Measurements from ENCODE around the gene KRTAP10-5. TPM values are rescaled to one million over a fixed set of nuclear protein-coding genes. Genes with fewer than 3 reads are reported as not detected.
A peak's percentile ranks its signal among the peaks of the same experiment; 100 is the strongest.

Gene KRTAP10-5
- total RNA-seq, 1 donor from 2014 or later: not detected

DNA sequence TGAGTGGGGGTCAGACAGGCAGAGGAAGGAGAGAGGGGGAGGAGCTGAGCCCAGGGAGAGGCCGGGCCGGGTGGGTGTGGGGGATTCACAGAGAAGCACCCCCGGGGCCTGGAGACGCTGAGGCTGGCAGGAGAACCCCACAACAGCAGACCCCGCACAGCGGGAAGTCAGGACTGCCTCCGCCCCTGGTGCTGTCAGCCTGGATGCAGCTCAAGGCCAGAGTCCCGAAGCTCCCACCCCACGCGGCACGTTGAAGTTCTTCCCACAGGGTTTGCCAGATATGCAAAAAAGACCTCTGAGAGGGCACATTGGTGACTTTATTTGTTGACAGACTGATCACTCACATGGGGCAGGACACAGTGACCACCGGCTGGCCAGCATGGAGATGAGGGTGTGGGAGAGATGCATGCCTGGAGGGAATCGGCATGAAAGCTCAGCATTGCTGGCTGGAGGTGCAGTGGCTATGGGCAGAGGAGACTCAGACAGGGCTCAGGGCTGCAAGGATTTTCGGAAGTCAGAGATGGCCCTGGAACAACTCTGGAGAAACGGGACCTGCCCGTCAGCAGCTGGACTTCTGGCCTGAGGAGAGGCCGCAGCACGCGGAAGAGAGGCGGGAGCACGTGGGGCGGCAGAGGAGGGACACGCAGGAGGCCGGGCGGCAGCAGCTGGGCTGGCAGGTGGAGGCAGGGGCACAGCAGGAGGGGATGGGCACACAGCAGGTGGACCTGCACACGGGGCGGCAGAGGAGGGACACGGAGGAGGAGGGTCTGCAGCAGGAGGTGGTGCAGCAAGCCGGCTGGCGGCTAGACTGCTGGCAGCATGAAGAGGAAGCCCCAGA is 22.7 kb downstream of the KRTAP10-5 start:
- Mint-ChIP-seq H3K4me1 (peaks cover 14% of the 10 kb centered on the region), H3K4me3 (no peak overlapping the region), H3K36me3 (no peaks in the 10 kb centered on the region), H3K9me3 (peaks cover 35% of the 10 kb centered on the region), H3K27me3 (ENCODE audit: low read depth) (peaks cover 8% of the 10 kb centered on the region), H3K27ac (no peak overlapping the region)
- DNase-seq (ENCODE audit: low spot score in 2 of 2, unreplicated experiment in 2 of 2): no peak
- TF ChIP-seq, protein P1, sequence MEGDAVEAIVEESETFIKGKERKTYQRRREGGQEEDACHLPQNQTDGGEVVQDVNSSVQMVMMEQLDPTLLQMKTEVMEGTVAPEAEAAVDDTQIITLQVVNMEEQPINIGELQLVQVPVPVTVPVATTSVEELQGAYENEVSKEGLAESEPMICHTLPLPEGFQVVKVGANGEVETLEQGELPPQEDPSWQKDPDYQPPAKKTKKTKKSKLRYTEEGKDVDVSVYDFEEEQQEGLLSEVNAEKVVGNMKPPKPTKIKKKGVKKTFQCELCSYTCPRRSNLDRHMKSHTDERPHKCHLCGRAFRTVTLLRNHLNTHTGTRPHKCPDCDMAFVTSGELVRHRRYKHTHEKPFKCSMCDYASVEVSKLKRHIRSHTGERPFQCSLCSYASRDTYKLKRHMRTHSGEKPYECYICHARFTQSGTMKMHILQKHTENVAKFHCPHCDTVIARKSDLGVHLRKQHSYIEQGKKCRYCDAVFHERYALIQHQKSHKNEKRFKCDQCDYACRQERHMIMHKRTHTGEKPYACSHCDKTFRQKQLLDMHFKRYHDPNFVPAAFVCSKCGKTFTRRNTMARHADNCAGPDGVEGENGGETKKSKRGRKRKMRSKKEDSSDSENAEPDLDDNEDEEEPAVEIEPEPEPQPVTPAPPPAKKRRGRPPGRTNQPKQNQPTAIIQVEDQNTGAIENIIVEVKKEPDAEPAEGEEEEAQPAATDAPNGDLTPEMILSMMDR (IDR thresholded peaks at IDR 0.05; ENCODE audit: unreplicated experiment): no peak

DNA sequence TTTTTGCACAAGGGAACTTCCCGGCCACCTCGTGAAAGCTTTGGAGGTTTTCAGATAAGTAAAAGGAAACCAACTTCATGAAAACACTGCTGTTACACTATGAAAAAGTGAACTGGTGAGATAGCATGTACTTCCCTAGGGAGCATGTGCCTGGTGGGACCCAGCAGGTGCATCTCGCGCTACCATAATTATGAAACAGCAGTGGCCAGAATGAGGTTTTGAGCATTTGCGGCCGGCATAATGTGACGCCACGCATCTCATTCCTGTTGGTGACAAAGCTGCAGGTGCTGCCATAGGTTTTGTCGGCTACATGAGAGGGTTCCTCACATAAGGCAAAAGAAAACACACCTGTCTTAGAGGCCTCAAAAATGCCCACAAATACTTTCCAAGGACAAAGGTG is 23.5 kb downstream of the KRTAP10-5 start:
- peaks cover 27% of the 10 kb centered on the region for H3K9me3 Mint-ChIP-seq
- peaks cover 8% of the 10 kb centered on the region for H3K27me3 Mint-ChIP-seq (ENCODE audit: low read depth)
- no peak overlapping the region for H3K4me3 Mint-ChIP-seq
- TF ChIP-seq, protein P1 (IDR thresholded peaks at IDR 0.05; ENCODE audit: unreplicated experiment): no peak
- no peaks in the 10 kb centered on the region for H3K36me3 Mint-ChIP-seq
- no peak overlapping the region for H3K27ac Mint-ChIP-seq
- H3K4me1 Mint-ChIP-seq: peaks cover 14% of the 10 kb centered on the region
- no peak for DNase-seq (ENCODE audit: low spot score in 2 of 2, unreplicated experiment in 2 of 2)

DNA sequence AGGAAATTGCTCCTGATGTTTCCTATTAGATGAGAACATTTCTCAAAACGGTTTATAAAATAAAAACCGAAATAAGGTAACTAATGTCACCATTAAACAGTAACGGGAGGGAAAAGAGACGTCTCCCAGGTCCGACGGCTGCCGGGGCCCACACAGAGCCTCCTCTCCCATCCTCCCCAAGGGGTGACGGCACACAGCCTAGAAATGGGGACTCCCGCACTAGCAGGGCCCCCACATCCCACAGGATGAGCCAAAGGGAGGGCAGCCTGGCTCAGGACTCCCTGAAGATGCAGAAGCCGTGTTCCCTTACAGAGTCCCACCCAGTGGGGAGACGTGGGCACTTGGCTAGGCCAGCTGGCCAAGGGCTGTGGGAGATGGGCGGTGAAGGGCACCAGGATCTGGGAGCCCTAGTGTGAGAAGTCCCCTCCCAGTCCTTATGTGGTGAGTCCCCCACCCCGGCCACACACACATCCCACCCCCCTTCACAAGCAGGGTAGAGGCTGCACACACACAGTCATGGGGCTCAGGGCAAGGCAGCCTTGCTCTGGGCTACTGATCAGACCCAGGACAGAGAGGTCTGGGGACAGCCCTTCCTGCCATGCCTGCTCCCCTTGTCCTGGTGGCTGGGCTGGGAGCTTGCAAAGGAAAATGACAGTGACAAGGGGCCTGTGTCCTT is 25.1 kb downstream of the KRTAP10-5 start:
- H3K27ac Mint-ChIP-seq: no peak overlapping the region

DNA sequence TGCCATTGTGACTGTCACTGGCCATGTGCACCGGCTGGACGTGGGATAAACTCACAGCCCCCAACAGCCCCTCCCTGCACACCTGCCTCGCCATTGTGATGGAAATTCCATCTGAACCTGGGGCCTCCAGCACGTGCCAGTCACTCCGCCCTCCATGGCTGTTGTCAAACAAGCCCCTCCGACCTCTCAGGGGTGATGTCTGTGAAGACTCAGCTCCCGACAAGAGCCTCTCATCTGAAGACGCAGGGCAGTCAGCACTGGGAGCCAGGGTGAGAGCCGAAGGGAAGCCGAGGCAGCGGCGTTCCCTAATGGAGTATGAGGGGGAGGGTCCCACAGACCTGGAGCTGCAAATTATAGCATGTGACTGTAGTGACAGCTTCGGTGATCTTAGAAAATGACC is 27.7 kb downstream of the KRTAP10-5 start:
- DNase-seq (ENCODE audit: low spot score in 2 of 2, unreplicated experiment in 2 of 2): no peak
- TF ChIP-seq, protein P1 (IDR thresholded peaks at IDR 0.05; ENCODE audit: unreplicated experiment): no peak
- H3K36me3 Mint-ChIP-seq: no peaks in the 10 kb centered on the region

More for the DNA sequence above, 25.1 kb downstream of the KRTAP10-5 start:
- no peak overlapping the region for H3K4me3 Mint-ChIP-seq
- H3K27me3 Mint-ChIP-seq (ENCODE audit: low read depth): peaks cover 3% of the 10 kb centered on the region
- H3K9me3 Mint-ChIP-seq: peaks cover 13% of the 10 kb centered on the region
- DNase-seq (ENCODE audit: low spot score in 2 of 2, unreplicated experiment in 2 of 2): no peak
- H3K4me1 Mint-ChIP-seq: peaks cover 27% of the 10 kb centered on the region
- no peaks in the 10 kb centered on the region for H3K36me3 Mint-ChIP-seq
- TF ChIP-seq, protein P1 (IDR thresholded peaks at IDR 0.05; ENCODE audit: unreplicated experiment): no peak

DNA sequence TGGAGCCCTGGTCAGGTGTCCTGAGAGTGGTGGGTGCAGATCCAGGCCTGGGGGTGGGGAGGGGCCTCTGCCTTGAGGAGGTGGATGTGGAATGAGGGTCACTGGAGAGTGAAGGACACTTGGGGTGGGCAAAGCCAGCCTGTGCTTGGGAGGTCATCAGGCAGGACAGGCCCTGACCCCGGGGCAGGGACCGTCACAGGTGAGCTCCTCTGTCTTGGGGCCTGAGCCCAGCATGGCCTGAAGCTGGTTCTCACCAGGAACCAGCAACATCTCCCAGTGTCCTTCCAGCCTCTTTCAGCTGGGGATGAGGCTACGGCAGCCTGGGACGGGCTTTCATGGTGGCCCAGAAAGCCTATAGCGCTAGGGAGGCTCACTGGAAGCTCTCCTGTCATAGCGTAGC is 28.3 kb downstream of the KRTAP10-5 start:
- Mint-ChIP-seq H3K27ac (peak overlapping the region; percentile 59), H3K4me3 (no peak overlapping the region), H3K9me3 (peaks cover 16% of the 10 kb centered on the region), H3K27me3 (ENCODE audit: low read depth) (no peaks in the 10 kb centered on the region), H3K36me3 (peaks cover under 1% of the 10 kb centered on the region), H3K4me1 (peaks cover 38% of the 10 kb centered on the region)
- TF ChIP-seq, protein P1 (IDR thresholded peaks at IDR 0.05; ENCODE audit: unreplicated experiment): no peak
- no peak for DNase-seq (ENCODE audit: low spot score in 2 of 2, unreplicated experiment in 2 of 2)

More for the DNA sequence above, 27.7 kb downstream of the KRTAP10-5 start:
- Mint-ChIP-seq H3K27me3 (ENCODE audit: low read depth) (peaks cover under 1% of the 10 kb centered on the region), H3K4me3 (no peak overlapping the region), H3K4me1 (peaks cover 43% of the 10 kb centered on the region), H3K9me3 (peaks cover 11% of the 10 kb centered on the region), H3K27ac (peak overlapping the region; percentile 17)

All from mesothelial cell of epicardium (in vitro differentiated cells).